ENCODE measurements around the gene PLPPR1. TPM values are rescaled to one million over a fixed set of nuclear protein-coding genes. Genes with fewer than 3 reads are reported as not detected.

Gene PLPPR1
- total RNA-seq, 1 donor from 2014 or later, result 3.2 TPM

DNA sequence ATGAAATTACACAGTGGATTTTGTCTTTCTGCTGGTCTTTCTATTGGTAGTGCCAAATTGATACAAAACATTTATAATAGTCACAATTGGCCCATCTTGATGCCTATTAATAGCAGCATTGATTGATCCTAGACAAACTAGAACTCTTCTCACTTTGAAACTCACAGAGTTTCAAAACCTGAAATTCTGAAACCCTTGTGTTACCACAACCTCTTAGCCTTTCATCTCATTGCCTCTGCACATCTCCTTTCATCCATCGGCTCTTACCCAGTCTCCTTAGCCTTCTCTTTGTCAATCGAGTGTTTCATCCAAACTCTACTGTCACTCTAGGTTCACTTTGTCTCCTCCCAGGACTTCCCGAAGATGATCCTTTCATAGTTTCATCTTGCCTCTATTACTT lies 22.1 kb downstream of the PLPPR1 start:
- H3F3A ChIP-seq (ENCODE audit: low read depth), result peaks cover 16% of the 10 kb centered on the region
- H3K4me1 Mint-ChIP-seq, result peaks cover 16% of the 10 kb centered on the region

DNA sequence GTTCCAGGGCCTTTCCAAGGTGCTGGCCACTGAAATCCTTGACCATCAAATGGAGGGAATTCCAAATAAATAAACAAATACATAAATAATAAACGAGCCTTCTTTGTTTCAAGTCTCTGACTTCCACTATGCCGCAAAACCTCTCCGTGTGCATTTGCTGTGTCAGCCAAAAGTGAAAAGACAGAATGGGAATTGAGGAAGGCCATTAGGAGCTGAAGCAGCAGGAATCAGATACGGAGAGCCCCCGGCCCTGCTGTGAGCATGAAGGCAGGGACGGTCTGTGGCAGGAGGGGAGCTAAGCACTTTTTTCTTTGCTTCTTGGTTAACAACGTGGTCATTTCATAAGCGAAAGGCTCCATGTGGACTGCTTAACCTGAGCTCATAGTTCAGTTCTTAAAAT lies 26.1 kb downstream of the PLPPR1 start:
- no peak overlapping the region for H3K9ac ChIP-seq
- Mint-ChIP-seq H3K36me3 (no peaks in the 10 kb centered on the region), H3K4me1 (peaks cover 30% of the 10 kb centered on the region), H3K27ac (peak overlapping the region; percentile 93), H3K27me3 (ENCODE audit: insufficient read depth, low read depth) (peaks cover 2% of the 10 kb centered on the region), H3K4me3 (peak overlapping the region; percentile 17), H3K9me3 (no peaks in the 10 kb centered on the region)
- peak overlapping the region; percentile 0 for H3K4me3 ChIP-seq
- peaks cover 23% of the 10 kb centered on the region for H3K4me1 ChIP-seq
- no peaks in the 10 kb centered on the region for H3K36me3 ChIP-seq
- no peaks in the 10 kb centered on the region for H3K79me2 ChIP-seq (ENCODE audit: low read depth)
- TF ChIP-seq, protein P1, sequence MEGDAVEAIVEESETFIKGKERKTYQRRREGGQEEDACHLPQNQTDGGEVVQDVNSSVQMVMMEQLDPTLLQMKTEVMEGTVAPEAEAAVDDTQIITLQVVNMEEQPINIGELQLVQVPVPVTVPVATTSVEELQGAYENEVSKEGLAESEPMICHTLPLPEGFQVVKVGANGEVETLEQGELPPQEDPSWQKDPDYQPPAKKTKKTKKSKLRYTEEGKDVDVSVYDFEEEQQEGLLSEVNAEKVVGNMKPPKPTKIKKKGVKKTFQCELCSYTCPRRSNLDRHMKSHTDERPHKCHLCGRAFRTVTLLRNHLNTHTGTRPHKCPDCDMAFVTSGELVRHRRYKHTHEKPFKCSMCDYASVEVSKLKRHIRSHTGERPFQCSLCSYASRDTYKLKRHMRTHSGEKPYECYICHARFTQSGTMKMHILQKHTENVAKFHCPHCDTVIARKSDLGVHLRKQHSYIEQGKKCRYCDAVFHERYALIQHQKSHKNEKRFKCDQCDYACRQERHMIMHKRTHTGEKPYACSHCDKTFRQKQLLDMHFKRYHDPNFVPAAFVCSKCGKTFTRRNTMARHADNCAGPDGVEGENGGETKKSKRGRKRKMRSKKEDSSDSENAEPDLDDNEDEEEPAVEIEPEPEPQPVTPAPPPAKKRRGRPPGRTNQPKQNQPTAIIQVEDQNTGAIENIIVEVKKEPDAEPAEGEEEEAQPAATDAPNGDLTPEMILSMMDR (IDR thresholded peaks at IDR 0.05), result no peak
- no peak for TF ChIP-seq EZH2 (IDR thresholded peaks at IDR 0.05)
- TF ChIP-seq EZH2phosphoT487 (IDR thresholded peaks at IDR 0.05), result no peak
- no peaks in the 10 kb centered on the region for H3K9me3 ChIP-seq (ENCODE audit: low read depth)
- peak; percentile 68 for DNase-seq (ENCODE audit: low spot score)
- peak overlapping the region; percentile 31 for H3K27ac ChIP-seq
- H3K27me3 ChIP-seq, result no peaks in the 10 kb centered on the region
- no peaks in the 10 kb centered on the region for H4K20me1 ChIP-seq (ENCODE audit: low read depth)
- peak overlapping the region; percentile 46 for H3K4me2 ChIP-seq
- no peak overlapping the region for H2AFZ ChIP-seq (replicated peaks)
- H3F3A ChIP-seq (ENCODE audit: low read depth), result peaks cover 18% of the 10 kb centered on the region

More for the DNA sequence above, 22.1 kb downstream of the PLPPR1 start:
- Histone ChIP-seq H3K4me2 (no peak overlapping the region), H4K20me1 (ENCODE audit: low read depth) (no peaks in the 10 kb centered on the region), H3K4me1 (peaks cover 16% of the 10 kb centered on the region), H3K4me3 (no peak overlapping the region), H3K9me3 (ENCODE audit: low read depth) (no peaks in the 10 kb centered on the region), H3K36me3 (no peaks in the 10 kb centered on the region), H3K27ac (no peak overlapping the region), H3K27me3 (no peaks in the 10 kb centered on the region), H3K79me2 (ENCODE audit: low read depth) (no peaks in the 10 kb centered on the region), H3K9ac (no peak overlapping the region), H2AFZ (replicated peaks) (no peak overlapping the region)
- Mint-ChIP-seq H3K27me3 (ENCODE audit: insufficient read depth, low read depth) (no peaks in the 10 kb centered on the region), H3K36me3 (peaks cover 4% of the 10 kb centered on the region), H3K9me3 (peaks cover 11% of the 10 kb centered on the region), H3K4me3 (no peak overlapping the region), H3K27ac (no peak overlapping the region)
- no peak for DNase-seq (ENCODE audit: low spot score)
- TF ChIP-seq EZH2phosphoT487 (IDR thresholded peaks at IDR 0.05) (no peak), EZH2 (IDR thresholded peaks at IDR 0.05) (no peak)
- TF ChIP-seq, protein P1 (IDR thresholded peaks at IDR 0.05), result no peak

DNA sequence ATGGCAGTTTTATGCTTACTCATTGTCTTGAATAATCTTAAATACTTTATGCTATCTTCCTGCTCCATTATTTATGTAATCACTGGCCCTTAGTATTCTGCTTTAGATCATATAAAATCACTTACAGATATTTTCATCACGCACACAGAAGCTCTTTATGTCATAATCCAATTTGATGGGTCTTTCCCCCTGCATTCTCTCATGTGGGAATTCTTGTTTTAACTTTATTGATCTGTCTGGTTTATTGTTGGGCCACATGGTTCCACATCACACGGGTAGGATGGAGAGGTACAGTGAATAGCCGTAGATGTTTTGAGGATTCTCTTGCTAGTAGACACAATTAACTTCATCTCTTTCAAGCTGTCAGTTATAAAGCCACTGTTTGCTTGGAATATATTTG lies 27.0 kb downstream of the PLPPR1 start:
- Histone ChIP-seq H3K4me1 (peaks cover 23% of the 10 kb centered on the region), H3K27me3 (no peaks in the 10 kb centered on the region), H3K79me2 (ENCODE audit: low read depth) (no peaks in the 10 kb centered on the region), H3K4me3 (no peak overlapping the region), H2AFZ (replicated peaks) (no peak overlapping the region), H3F3A (ENCODE audit: low read depth) (peaks cover 18% of the 10 kb centered on the region), H3K36me3 (no peaks in the 10 kb centered on the region), H3K9ac (no peak overlapping the region), H3K4me2 (peak overlapping the region; percentile 46), H3K9me3 (ENCODE audit: low read depth) (no peaks in the 10 kb centered on the region), H3K27ac (no peak overlapping the region), H4K20me1 (ENCODE audit: low read depth) (no peaks in the 10 kb centered on the region)
- H3K4me1 Mint-ChIP-seq, result peaks cover 32% of the 10 kb centered on the region
- no peaks in the 10 kb centered on the region for H3K9me3 Mint-ChIP-seq
- no peak overlapping the region for H3K4me3 Mint-ChIP-seq
- DNase-seq (ENCODE audit: low spot score), result no peak
- H3K27me3 Mint-ChIP-seq (ENCODE audit: insufficient read depth, low read depth), result peaks cover 2% of the 10 kb centered on the region
- no peak overlapping the region for H3K27ac Mint-ChIP-seq
- no peaks in the 10 kb centered on the region for H3K36me3 Mint-ChIP-seq
- TF ChIP-seq EZH2phosphoT487 (IDR thresholded peaks at IDR 0.05) (no peak), EZH2 (IDR thresholded peaks at IDR 0.05) (no peak)
- TF ChIP-seq, protein P1 (IDR thresholded peaks at IDR 0.05), result no peak

All from neural progenitor cell (in vitro differentiated cells).